Measurements from ENCODE around the gene ENAM. TPM values are rescaled to one million over a fixed set of nuclear protein-coding genes. Genes with fewer than 3 reads are reported as not detected.

ENAM gene
- total and polyA plus RNA-seq, 2 of the 8 experiments (the other 6 are each of a cell fraction or from before 2014, with no cell fraction given) = not detected

GRCh38 chr4:70688795-70689231 lies 60.3 kb downstream of the ENAM start (continued):
- TF ChIP-seq PHF8 (conservative IDR thresholded peaks at IDR 0.05; ENCODE audit: low read depth, low read length) (no peak), HDAC2 (IDR thresholded peaks at IDR 0.05; ENCODE audit: borderline replicate concordance in 1 of 2, low read depth in 2 of 2, low read length in 2 of 2) (0 out of 4 replicates have a peak, but pooled peaks of 1 of the 2 experiments have one; percentile 11), RXRA (IDR thresholded peaks at IDR 0.05; ENCODE audit: insufficient read depth, low read depth, low read length) (no peak), EP300 (IDR thresholded peaks at IDR 0.05; ENCODE audit: borderline replicate concordance in 1 of 2, low read depth in 2 of 2, low read length in 2 of 2) (no peak)

Measured in H1 (cell line).